Measurements from ENCODE around the gene LRMDA.

LRMDA gene

GRCh38 chr10:75465450-75465827 is 34.0 kb downstream of the LRMDA start:
- ChIA-PET CTCF (no interaction called here), POLR2A (no interaction called here)
- H3K9me3 ChIP-seq (ENCODE audit: control insufficient read depth, insufficient read depth, low read depth, low read length), result no peaks in the 10 kb centered on the region
- TF ChIP-seq ZNF548 (tag by site-specific recombination; IDR thresholded peaks at IDR 0.05) (no peak), SCRT2 (tag by site-specific recombination; IDR thresholded peaks at IDR 0.05) (peak; percentile 77), SCRT1 (tag by site-specific recombination; IDR thresholded peaks at IDR 0.05; ENCODE audit: borderline replicate concordance) (0 out of 2 replicates have a peak, but pooled peaks have one; percentile 20)
- no peak overlapping the region for H3K4me3 ChIP-seq (ENCODE audit: low read depth, low read length)
- no peaks in the 10 kb centered on the region for H3K36me3 ChIP-seq (ENCODE audit: control insufficient read depth in 2 of 2, insufficient read depth in 1 of 2, low read length in 2 of 2)
- no peaks in the 10 kb centered on the region; the same call in 1 of the 2 replicates for H3K4me1 ChIP-seq (ENCODE audit: control insufficient read depth, insufficient read depth, low read length)
- H3K27ac ChIP-seq (ENCODE audit: extremely low read depth, low read depth, low read length), result no peak overlapping the region

DNA sequence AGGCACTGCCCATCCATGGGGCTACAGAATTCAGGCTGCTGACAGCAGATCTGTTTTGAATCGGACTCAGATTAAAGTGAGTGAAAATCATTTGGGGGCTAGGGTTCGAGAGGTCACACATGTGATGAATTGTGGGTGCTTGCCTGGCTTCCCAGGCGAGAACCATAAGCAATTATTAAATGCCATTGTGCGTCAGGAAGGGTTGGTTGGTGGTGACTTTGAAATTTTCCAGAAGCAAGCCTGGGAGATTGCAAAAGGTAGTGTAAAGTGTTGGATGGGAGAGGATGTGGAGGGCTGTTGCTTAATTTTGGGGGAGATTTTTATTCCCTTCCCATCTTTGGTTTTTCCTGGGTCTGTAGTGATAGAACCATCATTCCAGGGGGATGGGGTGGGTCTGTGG is 34.6 kb downstream of the LRMDA start:
- no peaks in the 10 kb centered on the region for H3K36me3 ChIP-seq (ENCODE audit: control insufficient read depth in 2 of 2, insufficient read depth in 1 of 2, low read length in 2 of 2)
- H3K4me3 ChIP-seq (ENCODE audit: low read depth, low read length), result no peak overlapping the region
- ChIA-PET CTCF (interaction anchor here (1.1 kb wide), 1 partner anchor 16 kb away, joined by 3 read pairs; no protein-coding TSS in a partner anchor), POLR2A (no interaction called here)
- H3K9me3 ChIP-seq (ENCODE audit: control insufficient read depth, insufficient read depth, low read depth, low read length), result no peaks in the 10 kb centered on the region
- no peaks in the 10 kb centered on the region; the same call in 1 of the 2 replicates for H3K4me1 ChIP-seq (ENCODE audit: control insufficient read depth, insufficient read depth, low read length)
- no peak overlapping the region for H3K27ac ChIP-seq (ENCODE audit: extremely low read depth, low read depth, low read length)
- TF ChIP-seq MZF1 (tag by site-specific recombination; IDR thresholded peaks at IDR 0.05; ENCODE audit: borderline replicate concordance), result no peak
- no peak for TF ChIP-seq HOXD13 (CRISPR knock-in tag; IDR thresholded peaks at IDR 0.05; ENCODE audit: borderline replicate concordance)
- TF ChIP-seq ZNF266 (tag by site-specific recombination; IDR thresholded peaks at IDR 0.05; ENCODE audit: low read depth), result no peak
- TF ChIP-seq ZNF76 (tag by site-specific recombination; IDR thresholded peaks at IDR 0.05; ENCODE audit: borderline replicate concordance, low read depth), result no peak
- no peak for TF ChIP-seq ZNF112 (tag by site-specific recombination; IDR thresholded peaks at IDR 0.05)
- TF ChIP-seq KLF8 (tag by site-specific recombination; IDR thresholded peaks at IDR 0.05), result no peak
- TF ChIP-seq ZBTB1 (tag by site-specific recombination; IDR thresholded peaks at IDR 0.05), result no peak
- no peak for TF ChIP-seq ZXDB (tag by site-specific recombination; IDR thresholded peaks at IDR 0.05)
- no peak for TF ChIP-seq ZNF140 (tag by site-specific recombination; IDR thresholded peaks at IDR 0.05)
- no peak for TF ChIP-seq ZNF544 (tag by site-specific recombination; IDR thresholded peaks at IDR 0.05)
- TF ChIP-seq, protein P1, sequence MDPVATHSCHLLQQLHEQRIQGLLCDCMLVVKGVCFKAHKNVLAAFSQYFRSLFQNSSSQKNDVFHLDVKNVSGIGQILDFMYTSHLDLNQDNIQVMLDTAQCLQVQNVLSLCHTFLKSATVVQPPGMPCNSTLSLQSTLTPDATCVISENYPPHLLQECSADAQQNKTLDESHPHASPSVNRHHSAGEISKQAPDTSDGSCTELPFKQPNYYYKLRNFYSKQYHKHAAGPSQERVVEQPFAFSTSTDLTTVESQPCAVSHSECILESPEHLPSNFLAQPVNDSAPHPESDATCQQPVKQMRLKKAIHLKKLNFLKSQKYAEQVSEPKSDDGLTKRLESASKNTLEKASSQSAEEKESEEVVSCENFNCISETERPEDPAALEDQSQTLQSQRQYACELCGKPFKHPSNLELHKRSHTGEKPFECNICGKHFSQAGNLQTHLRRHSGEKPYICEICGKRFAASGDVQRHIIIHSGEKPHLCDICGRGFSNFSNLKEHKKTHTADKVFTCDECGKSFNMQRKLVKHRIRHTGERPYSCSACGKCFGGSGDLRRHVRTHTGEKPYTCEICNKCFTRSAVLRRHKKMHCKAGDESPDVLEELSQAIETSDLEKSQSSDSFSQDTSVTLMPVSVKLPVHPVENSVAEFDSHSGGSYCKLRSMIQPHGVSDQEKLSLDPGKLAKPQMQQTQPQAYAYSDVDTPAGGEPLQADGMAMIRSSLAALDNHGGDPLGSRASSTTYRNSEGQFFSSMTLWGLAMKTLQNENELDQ (tag by site-specific recombination; IDR thresholded peaks at IDR 0.05; ENCODE audit: low read depth), result no peak
- no peak for TF ChIP-seq MEIS1 (CRISPR knock-in tag; IDR thresholded peaks at IDR 0.05; ENCODE audit: borderline replicate concordance)
- TF ChIP-seq ZEB2 (tag by site-specific recombination; IDR thresholded peaks at IDR 0.05), result no peak
- TF ChIP-seq SCRT1 (tag by site-specific recombination; IDR thresholded peaks at IDR 0.05; ENCODE audit: borderline replicate concordance), result no peak
- TF ChIP-seq HOXC10 (CRISPR knock-in tag; IDR thresholded peaks at IDR 0.05), result no peak
- TF ChIP-seq, protein P2, sequence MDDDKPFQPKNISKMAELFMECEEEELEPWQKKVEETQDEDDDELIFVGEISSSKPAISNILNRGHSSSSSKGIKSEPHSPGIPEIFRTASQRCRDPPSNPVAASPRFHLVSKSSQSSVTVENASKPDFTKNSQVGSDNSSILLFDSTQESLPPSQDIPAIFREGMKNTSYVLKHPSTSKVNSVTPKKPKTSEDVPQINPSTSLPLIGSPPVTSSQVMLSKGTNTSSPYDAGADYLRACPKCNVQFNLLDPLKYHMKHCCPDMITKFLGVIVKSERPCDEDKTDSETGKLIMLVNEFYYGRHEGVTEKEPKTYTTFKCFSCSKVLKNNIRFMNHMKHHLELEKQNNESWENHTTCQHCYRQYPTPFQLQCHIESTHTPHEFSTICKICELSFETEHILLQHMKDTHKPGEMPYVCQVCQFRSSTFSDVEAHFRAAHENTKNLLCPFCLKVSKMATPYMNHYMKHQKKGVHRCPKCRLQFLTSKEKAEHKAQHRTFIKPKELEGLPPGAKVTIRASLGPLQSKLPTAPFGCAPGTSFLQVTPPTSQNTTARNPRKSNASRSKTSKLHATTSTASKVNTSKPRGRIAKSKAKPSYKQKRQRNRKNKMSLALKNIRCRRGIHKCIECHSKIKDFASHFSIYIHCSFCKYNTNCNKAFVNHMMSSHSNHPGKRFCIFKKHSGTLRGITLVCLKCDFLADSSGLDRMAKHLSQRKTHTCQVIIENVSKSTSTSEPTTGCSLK (tag by site-specific recombination; IDR thresholded peaks at IDR 0.05), result no peak

GRCh38 chr10:75466886-75467285 is 35.5 kb downstream of the LRMDA start:
- no peaks in the 10 kb centered on the region; the same call in 1 of the 2 replicates for H3K4me1 ChIP-seq (ENCODE audit: control insufficient read depth, insufficient read depth, low read length)
- H3K36me3 ChIP-seq (ENCODE audit: control insufficient read depth in 2 of 2, insufficient read depth in 1 of 2, low read length in 2 of 2), result no peaks in the 10 kb centered on the region
- no peak overlapping the region for H3K27ac ChIP-seq (ENCODE audit: extremely low read depth, low read depth, low read length)
- POLR2A ChIA-PET, result no interaction called here
- CTCF ChIA-PET, result interaction anchor here (1.1 kb wide), 1 partner anchor 17 kb away, joined by 3 read pairs; no protein-coding TSS in a partner anchor
- no peaks in the 10 kb centered on the region for H3K9me3 ChIP-seq (ENCODE audit: control insufficient read depth, insufficient read depth, low read depth, low read length)
- no peak overlapping the region for H3K4me3 ChIP-seq (ENCODE audit: low read depth, low read length)
- no peak for TF ChIP-seq ZNF645 (tag by site-specific recombination; IDR thresholded peaks at IDR 0.05)
- TF ChIP-seq ZNF16 (tag by site-specific recombination; IDR thresholded peaks at IDR 0.05; ENCODE audit: low read depth), result 0 out of 2 replicates have a peak, but pooled peaks have one; percentile 51
- TF ChIP-seq ZNF366 (tag by site-specific recombination; conservative IDR thresholded peaks at IDR 0.05), result no peak
